Fibroblast of lung (primary cell): ENCODE data around the gene CIB4. TPM values are rescaled to one million over a fixed set of nuclear protein-coding genes. Genes with fewer than 3 reads are reported as not detected.

ENCODE experiments used
- DNase-seq, 2 donors: peaks; one replicate each; pipeline versions ENCODE4 v3.0.0 to v3.0.0-alpha.2; 2010; ENCODE audit warnings: low read depth in 2 of 2
- H2AFZ ChIP-seq: 2 replicates; pipeline ENCODE4 v1.5.1; 2012; ENCODE audit warnings: low read length, control low read depth, inconsistent platforms
- H3K27ac ChIP-seq: 2 replicates; pipeline ENCODE4 v1.5.1; 2011; ENCODE audit warnings: low read length, control low read depth; ENCODE audit not compliant: insufficient read depth
- H3K27me3 ChIP-seq: 2 replicates; pipeline ENCODE4 v1.5.1; 2011; ENCODE audit warnings: mild to moderate bottlenecking, low read length; ENCODE audit not compliant: control insufficient read depth, insufficient read depth
- H3K36me3 ChIP-seq: 2 replicates; pipeline ENCODE4 v1.5.1; 2011; ENCODE audit warnings: low read length; ENCODE audit not compliant: control insufficient read depth, insufficient read depth
- H3K4me1 ChIP-seq: 2 replicates; pipeline ENCODE4 v1.5.1; 2011; ENCODE audit warnings: low read length; ENCODE audit not compliant: control insufficient read depth, insufficient read depth; ENCODE audit errors: extremely low read depth
- H3K4me2 ChIP-seq: 2 replicates; pipeline ENCODE4 v1.5.1; 2011; ENCODE audit warnings: low read length, control low read depth; ENCODE audit not compliant: insufficient read depth; ENCODE audit errors: extremely low read depth
- H3K4me3 ChIP-seq, 4 experiments: fragments of 200-600 bp in 1 of 4; sonication (generic) in 1 of 4; replicated peaks in 1 of 4; 2 replicates each; pipeline ENCODE4 v1.5.1; 2011 to 2016; ENCODE audit warnings: low read length in 4 of 4, low read depth in 3 of 4, mild to moderate bottlenecking in 3 of 4, control low read depth in 2 of 4, inconsistent platforms in 1 of 4, mixed read lengths in 1 of 4; ENCODE audit not compliant: insufficient read depth in 1 of 4; ENCODE audit errors: control extremely low read depth in 1 of 4
- H3K79me2 ChIP-seq: 2 replicates; pipeline ENCODE4 v1.5.1; 2012; ENCODE audit warnings: mild to moderate bottlenecking, low read length, inconsistent platforms; ENCODE audit not compliant: control insufficient read depth, insufficient read depth
- H3K9ac ChIP-seq: 2 replicates; pipeline ENCODE4 v1.5.1; 2011; ENCODE audit warnings: mild to moderate bottlenecking, low read length, control low read depth; ENCODE audit not compliant: insufficient read depth
- H3K9me3 ChIP-seq: 2 replicates; pipeline ENCODE4 v1.5.1; 2012; ENCODE audit warnings: low read depth, low read length; ENCODE audit not compliant: control insufficient read depth, insufficient read depth
- H4K20me1 ChIP-seq: 2 replicates; pipeline ENCODE4 v1.5.1; 2011; ENCODE audit warnings: low read length; ENCODE audit not compliant: control insufficient read depth, insufficient read depth; ENCODE audit errors: extremely low read depth
- EZH2 ChIP-seq: IDR thresholded peaks from 2 replicates; pipeline ENCODE4 v1.5.1; 2012; ENCODE audit warnings: low read length, control low read depth, mild to moderate bottlenecking; ENCODE audit errors: missing control alignments
- polyA minus RNA-seq: library from RNA; depleted of rRNA, polyadenylated mRNA; stranded (reverse); fragments of >200 nt; gene quantifications from 2 replicates; pipeline ENCODE4 v1.2.3, GENCODE V29; 2011; ENCODE audit warnings: low replicate concordance
- polyA plus RNA-seq, 2 donors: library from polyadenylated mRNA; depleted of rRNA in 1 of 2; stranded (reverse) in 1 of 2; unstranded in 1 of 2; fragments of >200 nt; gene quantifications; 2 replicates each; pipeline ENCODE4 v1.2.1, GENCODE V29; 2011 to 2012; ENCODE audit warnings: missing spikeins in 1 of 2
- total RNA-seq: library from RNA; depleted of rRNA; stranded (reverse); fragments of >200 nt; gene quantifications from 2 replicates; pipeline ENCODE4 v1.2.1, GENCODE V29; 2014
- TF ChIP-seq, protein P1 (sequence below), 2 donors: IDR thresholded peaks in 1 of 2; conservative IDR thresholded peaks in 1 of 2; 1 replicate in 1 of 2; 2 replicates in 1 of 2; pipeline ENCODE4 v1.5.1; 2011 to 2012; ENCODE audit warnings: low read length in 2 of 2, control low read depth in 1 of 2, inconsistent platforms in 1 of 2, low read depth in 1 of 2, mild to moderate bottlenecking in 1 of 2

The CIB4 gene
- not detected in 2 replicates for total RNA-seq
- not detected in 2 replicates for polyA plus RNA-seq
- not detected in 2 replicates for polyA plus RNA-seq (2012)
- polyA minus RNA-seq, result not detected in 2 replicates

DNA sequence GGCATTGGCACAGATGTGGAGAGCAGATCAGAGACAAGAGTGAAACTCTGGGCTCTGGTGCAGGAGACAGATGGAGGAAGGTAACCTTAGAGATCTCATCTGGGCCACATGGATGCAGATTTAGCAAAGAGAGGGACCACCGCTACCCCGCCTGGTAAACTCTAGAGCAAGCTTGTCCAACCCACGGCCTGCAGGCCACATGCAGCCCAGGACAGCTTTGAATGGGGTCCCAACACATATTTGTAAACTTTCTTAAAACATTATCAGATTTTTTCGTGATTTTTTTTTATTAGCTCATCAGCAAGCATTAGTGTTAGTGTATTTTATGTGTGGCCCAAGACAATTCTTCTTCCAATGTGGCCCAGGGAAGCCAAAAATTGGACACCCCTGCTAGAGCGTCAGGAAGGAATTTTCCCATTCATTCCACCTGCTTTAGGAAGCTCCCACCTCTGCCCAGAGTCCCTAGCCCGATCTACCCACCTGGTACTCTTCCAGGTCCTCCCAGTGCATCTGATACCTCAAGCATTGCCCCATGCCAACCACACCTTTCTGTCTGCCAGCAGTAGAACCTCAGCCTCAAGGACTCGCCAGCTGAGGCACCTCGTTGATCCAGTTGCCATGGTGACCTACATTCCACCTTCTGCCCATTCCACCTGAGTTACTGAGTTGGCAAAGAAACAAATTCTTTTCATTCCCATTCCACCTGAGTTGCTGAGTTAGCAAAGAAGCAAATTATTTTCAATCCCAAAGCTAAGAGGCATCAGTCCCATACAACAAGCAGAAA lies at the start of gene CIB4:
Gene CIB4 (minus strand): TSS at position 586 of the 784 bp plus-strand sequence. CDS start 52 bp downstream, at position 534.
- H3K79me2 ChIP-seq, result no peaks in the 10 kb centered on the region
- H3K4me1 ChIP-seq, result no peaks in the 10 kb centered on the region
- H3K4me2 ChIP-seq, result no peak within 1 kb of the TSS

DNA sequence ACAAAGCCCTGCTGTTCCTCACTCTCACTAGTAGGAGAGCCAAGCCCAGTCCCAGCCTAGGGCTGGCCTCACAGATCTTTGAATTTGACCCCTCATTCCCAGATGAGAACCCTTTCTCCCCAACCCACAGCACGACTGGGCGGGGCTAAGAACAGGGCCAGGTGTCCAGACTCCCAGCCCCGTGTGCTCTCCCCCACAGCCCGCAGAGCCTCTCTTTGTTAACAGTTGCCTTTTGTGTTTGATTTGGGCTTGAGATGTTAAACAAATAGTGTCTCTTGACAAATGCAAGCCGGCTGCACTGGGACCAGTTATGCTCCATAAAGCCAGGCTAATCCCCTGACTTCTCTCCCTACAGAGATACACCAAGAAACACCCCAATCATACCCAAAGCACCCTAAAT lies 46.6 kb upstream of the CIB4 start:
- Histone ChIP-seq H3K4me1 (no peaks in the 10 kb centered on the region), H3K27me3 (peaks cover 7% of the 10 kb centered on the region), H3K79me2 (no peaks in the 10 kb centered on the region), H3K27ac (no peak overlapping the region), H3K9ac (no peak overlapping the region), H4K20me1 (no peaks in the 10 kb centered on the region), H3K4me3 (no peak overlapping the region), H2AFZ (no peak overlapping the region), H3K4me2 (no peak overlapping the region), H3K36me3 (no peaks in the 10 kb centered on the region), H3K9me3 (no peaks in the 10 kb centered on the region)
- peak in 1 of 2 donors; percentile 16 for DNase-seq
- TF ChIP-seq, protein P1, sequence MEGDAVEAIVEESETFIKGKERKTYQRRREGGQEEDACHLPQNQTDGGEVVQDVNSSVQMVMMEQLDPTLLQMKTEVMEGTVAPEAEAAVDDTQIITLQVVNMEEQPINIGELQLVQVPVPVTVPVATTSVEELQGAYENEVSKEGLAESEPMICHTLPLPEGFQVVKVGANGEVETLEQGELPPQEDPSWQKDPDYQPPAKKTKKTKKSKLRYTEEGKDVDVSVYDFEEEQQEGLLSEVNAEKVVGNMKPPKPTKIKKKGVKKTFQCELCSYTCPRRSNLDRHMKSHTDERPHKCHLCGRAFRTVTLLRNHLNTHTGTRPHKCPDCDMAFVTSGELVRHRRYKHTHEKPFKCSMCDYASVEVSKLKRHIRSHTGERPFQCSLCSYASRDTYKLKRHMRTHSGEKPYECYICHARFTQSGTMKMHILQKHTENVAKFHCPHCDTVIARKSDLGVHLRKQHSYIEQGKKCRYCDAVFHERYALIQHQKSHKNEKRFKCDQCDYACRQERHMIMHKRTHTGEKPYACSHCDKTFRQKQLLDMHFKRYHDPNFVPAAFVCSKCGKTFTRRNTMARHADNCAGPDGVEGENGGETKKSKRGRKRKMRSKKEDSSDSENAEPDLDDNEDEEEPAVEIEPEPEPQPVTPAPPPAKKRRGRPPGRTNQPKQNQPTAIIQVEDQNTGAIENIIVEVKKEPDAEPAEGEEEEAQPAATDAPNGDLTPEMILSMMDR (conservative IDR thresholded peaks at IDR 0.05 in 1 of 2, IDR thresholded peaks at IDR 0.05 in 1 of 2; ENCODE audit: low read depth in 1 of 2, low read length in 2 of 2), result no peak
- TF ChIP-seq EZH2, result no peak

More for the DNA sequence above, at the start of gene CIB4:
- H3K27ac ChIP-seq, result no peak within 1 kb of the TSS
- H4K20me1 ChIP-seq, result no peaks in the 10 kb centered on the region
- DNase-seq, result no peak
- H3K9ac ChIP-seq, result no peak within 1 kb of the TSS
- no peak for TF ChIP-seq EZH2
- TF ChIP-seq, protein P1 (conservative IDR thresholded peaks at IDR 0.05 in 1 of 2, IDR thresholded peaks at IDR 0.05 in 1 of 2; ENCODE audit: low read depth in 1 of 2, low read length in 2 of 2), result no peak
- H3K9me3 ChIP-seq, result no peaks in the 10 kb centered on the region
- no peak within 1 kb of the TSS for H3K4me3 ChIP-seq
- H3K27me3 ChIP-seq, result peaks cover 18% of the 10 kb centered on the region
- H3K36me3 ChIP-seq, result no peaks in the 10 kb centered on the region
- H2AFZ ChIP-seq, result no peak within 1 kb of the TSS

DNA sequence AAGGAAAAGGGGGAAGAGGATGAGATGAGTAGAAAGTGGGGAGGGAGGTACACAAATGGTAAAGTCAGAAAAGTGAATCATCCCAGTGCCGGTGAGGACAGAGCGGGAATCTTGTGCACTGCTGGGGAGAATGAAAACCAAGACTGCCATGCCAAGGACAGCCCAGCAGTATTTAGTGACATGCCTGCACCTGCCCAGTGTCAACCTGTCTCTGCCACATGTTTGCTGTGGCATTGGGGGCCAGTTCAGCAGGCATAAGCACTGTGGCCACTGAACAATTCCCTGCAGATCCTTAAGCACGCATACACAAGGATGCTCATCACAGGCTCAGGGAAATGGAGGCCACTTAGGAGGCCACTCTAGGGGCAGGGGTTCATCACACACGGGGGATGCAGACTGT lies 46.2 kb upstream of the CIB4 start:
- Histone ChIP-seq H3K79me2 (no peaks in the 10 kb centered on the region), H3K4me3 (no peak overlapping the region), H3K4me1 (no peaks in the 10 kb centered on the region), H4K20me1 (no peaks in the 10 kb centered on the region), H3K4me2 (no peak overlapping the region), H3K27me3 (peaks cover 7% of the 10 kb centered on the region), H2AFZ (no peak overlapping the region), H3K9ac (no peak overlapping the region), H3K36me3 (no peaks in the 10 kb centered on the region), H3K27ac (no peak overlapping the region), H3K9me3 (no peaks in the 10 kb centered on the region)
- DNase-seq, result no peak
- TF ChIP-seq, protein P1 (conservative IDR thresholded peaks at IDR 0.05 in 1 of 2, IDR thresholded peaks at IDR 0.05 in 1 of 2; ENCODE audit: low read depth in 1 of 2, low read length in 2 of 2), result no peak
- TF ChIP-seq EZH2, result no peak
